Vagina (tissue), 2 donors: ENCODE measurements around the gene ZNF423. TPM values are rescaled to one million over a fixed set of nuclear protein-coding genes. Genes with fewer than 3 reads are reported as not detected.

Source experiments
- DNase-seq, 2 donors: peaks; one replicate each; pipeline ENCODE4 v3.0.0-alpha.2; 2017; ENCODE audit errors: extremely low spot score in 2 of 2
- H3K27ac ChIP-seq: fragments of 200-600 bp; sonication (generic); one replicate; pipeline ENCODE4 v1.5.1; 2019
- H3K27me3 ChIP-seq: fragments of 200-600 bp; sonication (generic); one replicate; pipeline ENCODE4 v1.5.1; 2019
- H3K36me3 ChIP-seq, 2 donors: fragments of 200-600 bp; sonication (generic); one replicate each; pipeline ENCODE4 v1.5.1; 2017 to 2019
- H3K4me1 ChIP-seq: fragments of 200-600 bp; sonication (generic); one replicate; pipeline ENCODE4 v1.5.1; 2019
- H3K4me3 ChIP-seq, 2 donors: fragments of 200-600 bp; sonication (generic); 1 replicate in 1 of 2; 2 replicates in 1 of 2; pipeline ENCODE4 v1.5.1; 2016 to 2019
- H3K9me3 ChIP-seq: fragments of 200-600 bp; sonication (generic); one replicate; pipeline ENCODE4 v1.5.1; 2019
- CTCF ChIP-seq, 3 experiments: fragments of 450-650 bp in 2 of 3; fragments of 200-600 bp in 1 of 3; sonication (generic) in 1 of 3; IDR thresholded peaks; one replicate each; pipeline ENCODE4 v1.5.1; 2017 to 2019; ENCODE audit warnings: antibody characterized with exemption in 3 of 3, mild to moderate bottlenecking in 2 of 3, moderate library complexity in 2 of 3
- POLR2A ChIP-seq, 2 donors: fragments of 450-650 bp; IDR thresholded peaks; one replicate each; pipeline ENCODE4 v1.6.1; 2017; ENCODE audit warnings: antibody characterized with exemption in 2 of 2, mild to moderate bottlenecking in 2 of 2, moderate library complexity in 2 of 2
- POLR2AphosphoS5 ChIP-seq, 2 donors: sonication (generic); formaldehyde crosslinking; IDR thresholded peaks; one replicate each; pipeline ENCODE4 v1.9.0; 2017; ENCODE audit warnings: antibody characterized with exemption in 2 of 2, mild to moderate bottlenecking in 2 of 2, low read depth in 1 of 2; ENCODE audit not compliant: insufficient read depth in 1 of 2
- intact Hi-C: fragments of 100-400 bp; cut with DNase I; formaldehyde crosslinking; loops from one replicate; pipeline ENCODE4 v1.15.1; 2023
- total RNA-seq: library from RNA; depleted of rRNA; stranded (reverse); fragments of >200 nt; gene quantifications from one replicate; pipeline ENCODE4 v1.2.3, GENCODE V29; 2016

ZNF423 gene
- total RNA-seq, 1 donor from 2014 or later: 10.3 TPM

GRCh38 chr16:49860593-49860992 is 4.7 kb upstream of the ZNF423 start:
- TF ChIP-seq POLR2A (IDR thresholded peaks at IDR 0.05) (no peak), CTCF (IDR thresholded peaks at IDR 0.05) (no peak), POLR2AphosphoS5 (IDR thresholded peaks at IDR 0.05; ENCODE audit: insufficient read depth in 1 of 2, low read depth in 1 of 2) (no peak)
- H3K36me3 ChIP-seq: no peaks in the 10 kb centered on the region
- DNase-seq: no peak
- peaks cover 8% of the 10 kb centered on the region for H3K4me1 ChIP-seq
- H3K9me3 ChIP-seq: no peaks in the 10 kb centered on the region
- no peak overlapping the region for H3K4me3 ChIP-seq
- no peak overlapping the region for H3K27ac ChIP-seq
- H3K27me3 ChIP-seq: no peaks in the 10 kb centered on the region
- intact Hi-C loops: no loop called here

- no peaks in the 10 kb centered on the region for H3K36me3 ChIP-seq
- DNase-seq: no peak
- peaks cover 14% of the 10 kb centered on the region for H3K4me1 ChIP-seq
- no peaks in the 10 kb centered on the region for H3K9me3 ChIP-seq
- peak overlapping the region; percentile 87 for H3K27ac ChIP-seq
- TF ChIP-seq POLR2A (IDR thresholded peaks at IDR 0.05) (peak in 1 of 2 donors; percentile 48), POLR2AphosphoS5 (IDR thresholded peaks at IDR 0.05; ENCODE audit: insufficient read depth in 1 of 2, low read depth in 1 of 2) (peak in 1 of 2 donors; percentile 73), CTCF (IDR thresholded peaks at IDR 0.05) (no peak)
- no peaks in the 10 kb centered on the region for H3K27me3 ChIP-seq
- peak overlapping the region; percentile 53 to 92 for H3K4me3 ChIP-seq
- intact Hi-C loops: loop anchor here (5.0 to 10.0 kb wide), 3 partner anchors 124 to 367 kb away; no protein-coding TSS in a partner anchor
Observed at GRCh38 chr16:49859125-49859811, 3.4 kb upstream of the ZNF423 start.

GRCh38 chr16:49858200-49859124 is 2.5 kb upstream of the ZNF423 start:
- TF ChIP-seq CTCF (IDR thresholded peaks at IDR 0.05): no peak
- TF ChIP-seq POLR2AphosphoS5 (IDR thresholded peaks at IDR 0.05; ENCODE audit: insufficient read depth in 1 of 2, low read depth in 1 of 2): peak in 1 of 2 donors; percentile 43
- H3K4me3 ChIP-seq: peak overlapping the region; percentile 53 to 92
- DNase-seq: no peak
- no peaks in the 10 kb centered on the region for H3K9me3 ChIP-seq
- no peaks in the 10 kb centered on the region for H3K36me3 ChIP-seq
- no peaks in the 10 kb centered on the region for H3K27me3 ChIP-seq
- peak overlapping the region; percentile 87 for H3K27ac ChIP-seq
- intact Hi-C loops: loop anchor here (5.0 to 10.0 kb wide), 3 partner anchors 124 to 366 kb away; no protein-coding TSS in a partner anchor
- peaks cover 14% of the 10 kb centered on the region for H3K4me1 ChIP-seq

- DNase-seq: no peak
- Histone ChIP-seq H3K27ac (peak overlapping the region; percentile 87), H3K27me3 (no peaks in the 10 kb centered on the region), H3K9me3 (no peaks in the 10 kb centered on the region), H3K4me1 (peaks cover 18% of the 10 kb centered on the region), H3K4me3 (peak overlapping the region; percentile 53 to 92), H3K36me3 (no peaks in the 10 kb centered on the region)
- TF ChIP-seq CTCF (IDR thresholded peaks at IDR 0.05) (peak; percentile 53 to 85 (median 81)), POLR2AphosphoS5 (IDR thresholded peaks at IDR 0.05; ENCODE audit: insufficient read depth in 1 of 2, low read depth in 1 of 2) (peak in 1 of 2 donors; percentile 36), POLR2A (IDR thresholded peaks at IDR 0.05) (no peak)
- intact Hi-C loops: loop anchor here (5.0 to 10.0 kb wide), 3 partner anchors 123 to 365 kb away; no protein-coding TSS in a partner anchor
Observed at GRCh38 chr16:49857423-49858181, 1.7 kb upstream of the ZNF423 start.
